HCT116 (cell line): ENCODE measurements around the gene MADD.

ENCODE experiments used
- CBX3 ChIP-seq: IDR thresholded peaks from 2 replicates; pipeline ENCODE4 v1.6.1; 2012; ENCODE audit warnings: low read depth
- CEBPB ChIP-seq: IDR thresholded peaks from 2 replicates; pipeline ENCODE4 v1.6.1; 2012; ENCODE audit warnings: low read depth
- CTCF ChIP-seq, 3 experiments: fragments of 200-600 bp in 1 of 3; sonication (generic) in 1 of 3; IDR thresholded peaks in 2 of 3; conservative IDR thresholded peaks in 1 of 3; 2 replicates each; pipeline ENCODE4 v1.5.1; 2012 to 2017; ENCODE audit warnings: low read depth in 2 of 3, low read length in 2 of 3, antibody characterized with exemption in 1 of 3, borderline replicate concordance in 1 of 3, control low read depth in 1 of 3, mild to moderate bottlenecking in 1 of 3, mixed read lengths in 1 of 3, mixed run types in 1 of 3, moderate library complexity in 1 of 3; ENCODE audit not compliant: insufficient read depth in 1 of 3
- EZH2 ChIP-seq: fragments of 200-600 bp; sonication (generic); IDR thresholded peaks from 2 replicates; pipeline ENCODE4 v1.6.1; 2017; ENCODE audit warnings: antibody characterized with exemption, mixed run types
- FOSL1 ChIP-seq: IDR thresholded peaks from 2 replicates; pipeline ENCODE4 v1.6.1; 2012; ENCODE audit warnings: low read depth
- POLR2AphosphoS5 ChIP-seq: IDR thresholded peaks from 2 replicates; pipeline ENCODE4 v1.6.1; 2011; ENCODE audit warnings: mild to moderate bottlenecking, low read depth, low read length, moderate library complexity
- TCF7L2 ChIP-seq: IDR thresholded peaks from 2 replicates; pipeline ENCODE4 v1.7.0; 2011; ENCODE audit warnings: borderline replicate concordance, inconsistent platforms; ENCODE audit not compliant: insufficient read depth, insufficient read length; ENCODE audit errors: extremely low read depth
- ZNF274 ChIP-seq: fragments of 200-500 bp; sonication (Bioruptor generic); IDR thresholded peaks from 2 replicates; pipeline ENCODE4 v1.6.1; 2014; ENCODE audit warnings: mild to moderate bottlenecking, low read depth, low read length, inconsistent platforms
- TF ChIP-seq, protein P1 (sequence below): IDR thresholded peaks from 2 replicates; pipeline ENCODE4 v1.6.1; 2011; ENCODE audit warnings: mild to moderate bottlenecking, low read length, moderate library complexity; ENCODE audit not compliant: insufficient replicate concordance; ENCODE audit errors: extremely low read depth
- TF ChIP-seq, protein P2 (sequence below): IDR thresholded peaks from 2 replicates; pipeline ENCODE4 v1.6.1; 2012; ENCODE audit warnings: low read depth
- TF ChIP-seq, protein P3 (sequence below): IDR thresholded peaks from 2 replicates; pipeline ENCODE4 v1.6.1; 2012

DNA sequence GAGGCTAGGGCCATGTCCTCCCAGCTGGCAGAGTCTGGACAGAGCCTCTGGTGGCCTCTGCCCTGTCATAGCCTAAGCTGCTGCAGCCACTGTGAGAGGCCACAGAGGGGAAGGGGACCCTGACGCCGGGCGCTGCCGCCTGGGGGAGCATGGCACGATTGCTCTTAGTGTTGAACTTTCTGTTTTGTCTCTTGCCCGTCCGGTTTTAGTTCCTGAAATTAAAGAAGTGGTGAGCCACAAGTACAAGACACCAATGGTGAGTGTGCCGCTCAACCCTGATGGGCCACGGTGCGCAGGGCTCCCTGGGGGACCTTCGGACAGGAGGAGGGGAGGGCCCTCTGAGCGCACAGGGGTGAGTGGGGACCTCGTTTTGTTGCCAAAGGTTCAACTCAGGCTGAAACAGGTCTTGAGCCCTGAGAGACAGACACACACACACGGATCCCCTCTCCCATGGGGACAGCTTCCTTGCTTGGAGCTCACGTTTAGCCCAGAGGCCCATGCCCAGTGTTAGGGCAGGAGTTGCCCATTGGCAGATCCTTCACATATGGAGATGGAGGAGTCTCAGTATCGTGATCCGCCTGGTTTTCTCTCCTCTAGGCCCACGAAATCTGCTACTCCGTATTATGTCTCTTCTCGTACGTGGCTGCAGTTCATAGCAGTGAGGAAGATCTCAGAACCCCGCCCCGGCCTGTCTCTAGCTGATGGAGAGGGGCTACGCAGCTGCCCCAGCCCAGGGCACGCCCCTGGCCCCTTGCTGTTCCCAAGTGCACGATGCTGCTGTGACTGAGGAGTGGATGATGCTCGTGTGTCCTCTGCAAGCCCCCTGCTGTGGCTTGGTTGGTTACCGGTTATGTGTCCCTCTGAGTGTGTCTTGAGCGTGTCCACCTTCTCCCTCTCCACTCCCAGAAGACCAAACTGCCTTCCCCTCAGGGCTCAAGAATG, 58.8 kb downstream of the MADD start:
- TF ChIP-seq, protein P1, sequence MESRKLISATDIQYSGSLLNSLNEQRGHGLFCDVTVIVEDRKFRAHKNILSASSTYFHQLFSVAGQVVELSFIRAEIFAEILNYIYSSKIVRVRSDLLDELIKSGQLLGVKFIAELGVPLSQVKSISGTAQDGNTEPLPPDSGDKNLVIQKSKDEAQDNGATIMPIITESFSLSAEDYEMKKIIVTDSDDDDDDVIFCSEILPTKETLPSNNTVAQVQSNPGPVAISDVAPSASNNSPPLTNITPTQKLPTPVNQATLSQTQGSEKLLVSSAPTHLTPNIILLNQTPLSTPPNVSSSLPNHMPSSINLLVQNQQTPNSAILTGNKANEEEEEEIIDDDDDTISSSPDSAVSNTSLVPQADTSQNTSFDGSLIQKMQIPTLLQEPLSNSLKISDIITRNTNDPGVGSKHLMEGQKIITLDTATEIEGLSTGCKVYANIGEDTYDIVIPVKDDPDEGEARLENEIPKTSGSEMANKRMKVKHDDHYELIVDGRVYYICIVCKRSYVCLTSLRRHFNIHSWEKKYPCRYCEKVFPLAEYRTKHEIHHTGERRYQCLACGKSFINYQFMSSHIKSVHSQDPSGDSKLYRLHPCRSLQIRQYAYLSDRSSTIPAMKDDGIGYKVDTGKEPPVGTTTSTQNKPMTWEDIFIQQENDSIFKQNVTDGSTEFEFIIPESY: no peak
- TF ChIP-seq CTCF (IDR thresholded peaks at IDR 0.05 in 2 of 3, conservative IDR thresholded peaks at IDR 0.05 in 1 of 3; ENCODE audit: borderline replicate concordance in 1 of 3, insufficient read depth in 1 of 3, low read depth in 2 of 3, low read length in 2 of 3): no peak
- no peak for TF ChIP-seq CBX3
- TF ChIP-seq CEBPB: no peak
- TF ChIP-seq ZNF274: no peak
- no peak for TF ChIP-seq FOSL1
- no peak for TF ChIP-seq POLR2AphosphoS5
- TF ChIP-seq TCF7L2: no peak
- TF ChIP-seq EZH2: no peak
- TF ChIP-seq, protein P2, sequence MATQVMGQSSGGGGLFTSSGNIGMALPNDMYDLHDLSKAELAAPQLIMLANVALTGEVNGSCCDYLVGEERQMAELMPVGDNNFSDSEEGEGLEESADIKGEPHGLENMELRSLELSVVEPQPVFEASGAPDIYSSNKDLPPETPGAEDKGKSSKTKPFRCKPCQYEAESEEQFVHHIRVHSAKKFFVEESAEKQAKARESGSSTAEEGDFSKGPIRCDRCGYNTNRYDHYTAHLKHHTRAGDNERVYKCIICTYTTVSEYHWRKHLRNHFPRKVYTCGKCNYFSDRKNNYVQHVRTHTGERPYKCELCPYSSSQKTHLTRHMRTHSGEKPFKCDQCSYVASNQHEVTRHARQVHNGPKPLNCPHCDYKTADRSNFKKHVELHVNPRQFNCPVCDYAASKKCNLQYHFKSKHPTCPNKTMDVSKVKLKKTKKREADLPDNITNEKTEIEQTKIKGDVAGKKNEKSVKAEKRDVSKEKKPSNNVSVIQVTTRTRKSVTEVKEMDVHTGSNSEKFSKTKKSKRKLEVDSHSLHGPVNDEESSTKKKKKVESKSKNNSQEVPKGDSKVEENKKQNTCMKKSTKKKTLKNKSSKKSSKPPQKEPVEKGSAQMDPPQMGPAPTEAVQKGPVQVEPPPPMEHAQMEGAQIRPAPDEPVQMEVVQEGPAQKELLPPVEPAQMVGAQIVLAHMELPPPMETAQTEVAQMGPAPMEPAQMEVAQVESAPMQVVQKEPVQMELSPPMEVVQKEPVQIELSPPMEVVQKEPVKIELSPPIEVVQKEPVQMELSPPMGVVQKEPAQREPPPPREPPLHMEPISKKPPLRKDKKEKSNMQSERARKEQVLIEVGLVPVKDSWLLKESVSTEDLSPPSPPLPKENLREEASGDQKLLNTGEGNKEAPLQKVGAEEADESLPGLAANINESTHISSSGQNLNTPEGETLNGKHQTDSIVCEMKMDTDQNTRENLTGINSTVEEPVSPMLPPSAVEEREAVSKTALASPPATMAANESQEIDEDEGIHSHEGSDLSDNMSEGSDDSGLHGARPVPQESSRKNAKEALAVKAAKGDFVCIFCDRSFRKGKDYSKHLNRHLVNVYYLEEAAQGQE: no peak
- TF ChIP-seq, protein P3, sequence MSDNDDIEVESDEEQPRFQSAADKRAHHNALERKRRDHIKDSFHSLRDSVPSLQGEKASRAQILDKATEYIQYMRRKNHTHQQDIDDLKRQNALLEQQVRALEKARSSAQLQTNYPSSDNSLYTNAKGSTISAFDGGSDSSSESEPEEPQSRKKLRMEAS: no peak
